ENCODE data around the gene NCOA7. TPM values are rescaled to one million over a fixed set of nuclear protein-coding genes. Genes with fewer than 3 reads are reported as not detected.

The NCOA7 gene
- total RNA-seq, 4 donors from 2014 or later, result 17.9 to 72.8 (median 40.6) TPM

- Histone ChIP-seq H3K27me3 (no peaks in the 10 kb centered on the region), H3K9me3 (no peaks in the 10 kb centered on the region), H3K36me3 (no peaks in the 10 kb centered on the region), H3K4me1 (no peaks in the 10 kb centered on the region), H3K27ac (peak overlapping the region; percentile 43 to 78), H3K4me3 (no peak overlapping the region)
- no peak for DNase-seq
- TF ChIP-seq, protein P1, sequence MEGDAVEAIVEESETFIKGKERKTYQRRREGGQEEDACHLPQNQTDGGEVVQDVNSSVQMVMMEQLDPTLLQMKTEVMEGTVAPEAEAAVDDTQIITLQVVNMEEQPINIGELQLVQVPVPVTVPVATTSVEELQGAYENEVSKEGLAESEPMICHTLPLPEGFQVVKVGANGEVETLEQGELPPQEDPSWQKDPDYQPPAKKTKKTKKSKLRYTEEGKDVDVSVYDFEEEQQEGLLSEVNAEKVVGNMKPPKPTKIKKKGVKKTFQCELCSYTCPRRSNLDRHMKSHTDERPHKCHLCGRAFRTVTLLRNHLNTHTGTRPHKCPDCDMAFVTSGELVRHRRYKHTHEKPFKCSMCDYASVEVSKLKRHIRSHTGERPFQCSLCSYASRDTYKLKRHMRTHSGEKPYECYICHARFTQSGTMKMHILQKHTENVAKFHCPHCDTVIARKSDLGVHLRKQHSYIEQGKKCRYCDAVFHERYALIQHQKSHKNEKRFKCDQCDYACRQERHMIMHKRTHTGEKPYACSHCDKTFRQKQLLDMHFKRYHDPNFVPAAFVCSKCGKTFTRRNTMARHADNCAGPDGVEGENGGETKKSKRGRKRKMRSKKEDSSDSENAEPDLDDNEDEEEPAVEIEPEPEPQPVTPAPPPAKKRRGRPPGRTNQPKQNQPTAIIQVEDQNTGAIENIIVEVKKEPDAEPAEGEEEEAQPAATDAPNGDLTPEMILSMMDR (IDR thresholded peaks at IDR 0.05), result no peak
- TF ChIP-seq POLR2A (IDR thresholded peaks at IDR 0.05), result no peak
- intact Hi-C loops (cut with DNase I; ENCODE audit: low total_unique reads), result no loop called here
These were observed 153.0 kb downstream of the NCOA7 start for GRCh38 chr6:125943528-125944433.

- Histone ChIP-seq H3K4me1 (no peaks in the 10 kb centered on the region), H3K4me3 (no peak overlapping the region), H3K27me3 (no peaks in the 10 kb centered on the region), H3K9me3 (no peaks in the 10 kb centered on the region), H3K36me3 (no peaks in the 10 kb centered on the region), H3K27ac (peak overlapping the region; percentile 43 to 78)
- TF ChIP-seq POLR2A (IDR thresholded peaks at IDR 0.05), result no peak
- TF ChIP-seq, protein P1 (IDR thresholded peaks at IDR 0.05), result no peak
- DNase-seq, result peak; percentile 46 to 76
- intact Hi-C loops (cut with DNase I; ENCODE audit: low total_unique reads), result no loop called here
These were observed 153.7 kb downstream of the NCOA7 start for GRCh38 chr6:125944434-125944816.

DNA sequence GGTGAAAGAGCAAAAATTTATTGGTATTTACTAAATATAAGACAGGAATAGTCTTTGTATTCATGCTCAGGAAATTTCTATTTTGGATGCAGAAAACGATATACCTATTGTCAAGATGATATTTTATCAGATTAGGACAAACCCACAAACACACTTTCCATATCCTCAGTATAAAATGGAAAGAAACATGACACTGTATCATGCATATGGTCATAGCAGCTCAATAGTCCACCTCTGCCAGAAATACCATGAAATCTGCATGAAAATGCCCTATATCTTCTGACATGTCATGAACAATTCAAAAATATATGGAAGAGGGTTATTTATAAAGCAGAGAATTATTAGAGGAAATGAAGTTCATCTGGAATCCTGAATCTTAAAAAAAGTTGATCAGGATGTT is 154.1 kb downstream of the NCOA7 start:
- intact Hi-C loops (cut with DNase I; ENCODE audit: low total_unique reads), result no loop called here
- H3K9me3 ChIP-seq, result no peaks in the 10 kb centered on the region
- no peaks in the 10 kb centered on the region for H3K4me1 ChIP-seq
- H3K27ac ChIP-seq, result peak overlapping the region; percentile 43 to 78
- TF ChIP-seq, protein P1 (IDR thresholded peaks at IDR 0.05), result no peak
- no peak for TF ChIP-seq POLR2A (IDR thresholded peaks at IDR 0.05)
- no peaks in the 10 kb centered on the region for H3K27me3 ChIP-seq
- no peaks in the 10 kb centered on the region for H3K36me3 ChIP-seq
- no peak for DNase-seq
- no peak overlapping the region for H3K4me3 ChIP-seq

DNA sequence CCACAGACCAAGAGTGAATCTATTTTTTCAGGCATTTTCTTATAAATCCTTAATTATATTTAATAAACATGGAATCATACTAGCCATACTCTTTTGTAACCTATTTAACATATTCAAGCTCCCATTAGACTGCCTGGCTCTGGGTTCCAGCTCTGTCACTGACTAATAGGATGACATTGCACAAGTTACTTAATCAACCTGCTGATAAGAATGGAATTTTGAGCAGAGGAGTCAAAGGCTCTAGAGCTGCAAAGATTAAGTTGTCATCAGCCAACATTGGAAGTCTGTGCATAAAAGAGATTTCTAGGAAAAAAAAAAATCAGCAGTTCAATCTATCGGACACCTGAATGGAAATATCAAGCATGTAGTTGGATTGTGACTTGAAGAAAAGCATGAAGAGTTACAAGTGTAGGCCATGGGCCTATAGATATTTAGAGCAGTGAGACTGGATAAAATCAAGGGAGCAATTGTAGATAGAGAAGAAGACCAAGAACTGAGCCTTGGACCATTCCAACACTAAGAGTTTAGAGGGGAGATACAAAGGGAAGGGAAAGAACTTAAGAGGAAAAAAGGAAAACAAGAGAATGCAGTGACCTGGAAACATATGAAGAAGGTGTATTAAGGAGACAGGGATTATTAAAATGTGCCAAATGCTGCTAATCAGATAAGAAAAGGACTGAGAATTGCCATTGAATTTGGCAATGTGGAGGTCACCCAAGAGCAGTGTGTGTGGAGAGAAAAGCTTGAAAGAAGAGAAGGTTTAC is 154.8 kb downstream of the NCOA7 start:
- H3K27me3 ChIP-seq, result no peaks in the 10 kb centered on the region
- H3K27ac ChIP-seq, result peak overlapping the region; percentile 40 to 78
- H3K9me3 ChIP-seq, result no peaks in the 10 kb centered on the region
- intact Hi-C loops (cut with DNase I; ENCODE audit: low total_unique reads), result no loop called here
- H3K4me1 ChIP-seq, result no peaks in the 10 kb centered on the region
- H3K36me3 ChIP-seq, result no peaks in the 10 kb centered on the region
- no peak overlapping the region for H3K4me3 ChIP-seq
- TF ChIP-seq, protein P1 (IDR thresholded peaks at IDR 0.05), result no peak
- TF ChIP-seq POLR2A (IDR thresholded peaks at IDR 0.05), result no peak
- DNase-seq, result no peak

DNA sequence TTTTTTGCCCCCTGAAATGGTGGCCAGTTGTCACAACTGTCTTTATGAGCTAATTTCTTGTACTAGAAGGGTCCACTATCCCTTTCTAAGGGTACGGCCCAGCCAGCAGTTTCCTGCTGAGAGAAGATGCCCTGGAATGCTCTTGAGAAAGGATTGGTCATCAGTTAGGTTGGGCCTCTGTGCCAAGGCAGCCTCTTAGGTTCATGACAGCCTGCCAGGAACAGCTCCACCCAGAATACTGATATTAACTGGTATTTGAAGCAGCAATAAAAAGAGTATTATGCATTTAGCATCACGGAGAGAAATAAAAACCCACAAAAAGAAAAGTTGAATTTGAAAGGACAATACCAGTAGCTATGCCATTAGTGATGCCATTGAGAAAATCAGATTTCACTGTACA is 156.9 kb downstream of the NCOA7 start:
- DNase-seq, result peak in 1 of 2 donors; percentile 30
- intact Hi-C loops (cut with DNase I; ENCODE audit: low total_unique reads), result no loop called here

More for the DNA sequence above, 156.9 kb downstream of the NCOA7 start:
- H3K27ac ChIP-seq, result no peak overlapping the region
- TF ChIP-seq, protein P1 (IDR thresholded peaks at IDR 0.05), result no peak
- H3K9me3 ChIP-seq, result no peaks in the 10 kb centered on the region
- no peaks in the 10 kb centered on the region for H3K27me3 ChIP-seq
- H3K4me3 ChIP-seq, result no peak overlapping the region
- no peaks in the 10 kb centered on the region for H3K4me1 ChIP-seq
- no peaks in the 10 kb centered on the region for H3K36me3 ChIP-seq
